HEK293 (cell line): ENCODE results near the gene GMEB2.

Source experiments
- GLIS1 ChIP-seq: fragments of 450-650 bp; formaldehyde crosslinking; IDR thresholded peaks from 2 replicates; pipeline ENCODE4 v1.5.1; 2016; ENCODE audit warnings: missing biosample characterization, missing genetic modification characterization
- GLIS2 ChIP-seq: fragments of 450-650 bp; formaldehyde crosslinking; IDR thresholded peaks from 2 replicates; pipeline ENCODE4 v1.5.1; 2016; ENCODE audit warnings: missing biosample characterization, missing genetic modification characterization
- KLF1 ChIP-seq: fragments of 450-650 bp; formaldehyde crosslinking; IDR thresholded peaks from 2 replicates; pipeline ENCODE4 v1.5.1; 2016; ENCODE audit warnings: missing biosample characterization, missing genetic modification characterization
- MZF1 ChIP-seq: fragments of 450-650 bp; formaldehyde crosslinking; IDR thresholded peaks from 2 replicates; pipeline ENCODE4 v1.5.1; 2017; ENCODE audit warnings: missing biosample characterization, missing genetic modification characterization, borderline replicate concordance
- PRDM10 ChIP-seq: fragments of 450-650 bp; formaldehyde crosslinking; IDR thresholded peaks from 2 replicates; pipeline ENCODE4 v1.5.1; 2016; ENCODE audit warnings: missing biosample characterization, missing genetic modification characterization
- RBAK ChIP-seq: fragments of 450-650 bp; formaldehyde crosslinking; IDR thresholded peaks from 2 replicates; pipeline ENCODE4 v1.5.1; 2016; ENCODE audit warnings: missing biosample characterization, missing genetic modification characterization
- SALL2 ChIP-seq: fragments of 450-650 bp; formaldehyde crosslinking; IDR thresholded peaks from 2 replicates; pipeline ENCODE4 v1.5.0; 2017; ENCODE audit warnings: missing biosample characterization, mild to moderate bottlenecking, missing genetic modification characterization, borderline replicate concordance
- SP3 ChIP-seq: fragments of 450-650 bp; formaldehyde crosslinking; IDR thresholded peaks from 2 replicates; pipeline ENCODE4 v1.5.1; 2016; ENCODE audit warnings: missing biosample characterization, missing genetic modification characterization
- ZBTB17 ChIP-seq: fragments of 450-650 bp; formaldehyde crosslinking; IDR thresholded peaks from 2 replicates; pipeline ENCODE4 v1.5.1; 2016; ENCODE audit warnings: missing biosample characterization, missing genetic modification characterization
- ZFP69B ChIP-seq: fragments of 450-650 bp; formaldehyde crosslinking; IDR thresholded peaks from 2 replicates; pipeline ENCODE4 v1.5.1; 2016; ENCODE audit warnings: missing biosample characterization, missing genetic modification characterization
- ZNF121 ChIP-seq: fragments of 450-650 bp; formaldehyde crosslinking; IDR thresholded peaks from 2 replicates; pipeline ENCODE4 v1.5.1; 2016; ENCODE audit warnings: missing biosample characterization, missing genetic modification characterization
- ZNF148 ChIP-seq: fragments of 450-650 bp; formaldehyde crosslinking; IDR thresholded peaks from 2 replicates; pipeline ENCODE4 v1.5.0; 2017; ENCODE audit warnings: missing biosample characterization, missing genetic modification characterization, borderline replicate concordance
- ZNF24 ChIP-seq: fragments of 450-650 bp; formaldehyde crosslinking; IDR thresholded peaks from 2 replicates; pipeline ENCODE4 v1.5.1; 2016; ENCODE audit warnings: missing biosample characterization, missing genetic modification characterization
- ZNF311 ChIP-seq: fragments of 450-650 bp; formaldehyde crosslinking; IDR thresholded peaks from 2 replicates; pipeline ENCODE4 v1.5.1; 2017; ENCODE audit warnings: missing biosample characterization, missing genetic modification characterization, borderline replicate concordance
- ZNF341 ChIP-seq: fragments of 450-650 bp; formaldehyde crosslinking; IDR thresholded peaks from 2 replicates; pipeline ENCODE4; 2016; ENCODE audit warnings: low read depth, missing biosample characterization, missing genetic modification characterization
- ZNF514 ChIP-seq: fragments of 450-650 bp; formaldehyde crosslinking; IDR thresholded peaks from 2 replicates; pipeline ENCODE4 v1.5.1; 2016; ENCODE audit warnings: missing biosample characterization, missing genetic modification characterization
- ZNF555 ChIP-seq: fragments of 450-650 bp; formaldehyde crosslinking; conservative IDR thresholded peaks from 2 replicates; pipeline ENCODE4 v1.5.1; 2017; ENCODE audit warnings: missing biosample characterization, mild to moderate bottlenecking, missing genetic modification characterization, inconsistent platforms
- ZNF600 ChIP-seq: fragments of 450-650 bp; formaldehyde crosslinking; IDR thresholded peaks from 2 replicates; pipeline ENCODE4 v1.5.1; 2016; ENCODE audit warnings: missing biosample characterization, missing genetic modification characterization
- ZNF692 ChIP-seq: fragments of 450-650 bp; formaldehyde crosslinking; IDR thresholded peaks from 2 replicates; pipeline ENCODE4 v1.5.1; 2016; ENCODE audit warnings: missing biosample characterization, missing genetic modification characterization
- ZSCAN4 ChIP-seq: fragments of 450-650 bp; formaldehyde crosslinking; IDR thresholded peaks from 2 replicates; pipeline ENCODE4 v1.5.1; 2017; ENCODE audit warnings: missing biosample characterization, missing genetic modification characterization
- TF ChIP-seq, protein P1 (sequence below): fragments of 450-650 bp; formaldehyde crosslinking; IDR thresholded peaks from 2 replicates; pipeline ENCODE4 v1.5.1; 2016; ENCODE audit warnings: missing biosample characterization, missing genetic modification characterization
- TF ChIP-seq, protein P2 (sequence below): fragments of 450-650 bp; formaldehyde crosslinking; IDR thresholded peaks from 2 replicates; pipeline ENCODE4 v1.5.1; 2017; ENCODE audit warnings: missing biosample characterization, missing genetic modification characterization
- TF ChIP-seq, protein P3 (sequence below): fragments of 450-650 bp; formaldehyde crosslinking; IDR thresholded peaks from 2 replicates; pipeline ENCODE4 v1.5.1; 2017; ENCODE audit warnings: missing biosample characterization, missing genetic modification characterization

GMEB2 gene

GRCh38 chr20:63657260-63657936 lies 30.5 kb upstream of the GMEB2 start (continued):
- TF ChIP-seq, protein P1, sequence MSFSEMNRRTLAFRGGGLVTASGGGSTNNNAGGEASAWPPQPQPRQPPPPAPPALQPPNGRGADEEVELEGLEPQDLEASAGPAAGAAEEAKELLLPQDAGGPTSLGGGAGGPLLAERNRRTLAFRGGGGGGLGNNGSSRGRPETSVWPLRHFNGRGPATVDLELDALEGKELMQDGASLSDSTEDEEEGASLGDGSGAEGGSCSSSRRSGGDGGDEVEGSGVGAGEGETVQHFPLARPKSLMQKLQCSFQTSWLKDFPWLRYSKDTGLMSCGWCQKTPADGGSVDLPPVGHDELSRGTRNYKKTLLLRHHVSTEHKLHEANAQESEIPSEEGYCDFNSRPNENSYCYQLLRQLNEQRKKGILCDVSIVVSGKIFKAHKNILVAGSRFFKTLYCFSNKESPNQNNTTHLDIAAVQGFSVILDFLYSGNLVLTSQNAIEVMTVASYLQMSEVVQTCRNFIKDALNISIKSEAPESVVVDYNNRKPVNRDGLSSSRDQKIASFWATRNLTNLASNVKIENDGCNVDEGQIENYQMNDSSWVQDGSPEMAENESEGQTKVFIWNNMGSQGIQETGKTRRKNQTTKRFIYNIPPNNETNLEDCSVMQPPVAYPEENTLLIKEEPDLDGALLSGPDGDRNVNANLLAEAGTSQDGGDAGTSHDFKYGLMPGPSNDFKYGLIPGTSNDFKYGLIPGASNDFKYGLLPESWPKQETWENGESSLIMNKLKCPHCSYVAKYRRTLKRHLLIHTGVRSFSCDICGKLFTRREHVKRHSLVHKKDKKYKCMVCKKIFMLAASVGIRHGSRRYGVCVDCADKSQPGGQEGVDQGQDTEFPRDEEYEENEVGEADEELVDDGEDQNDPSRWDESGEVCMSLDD (tag by site-specific recombination), result no peak
- TF ChIP-seq ZNF692 (no peak), KLF1 (tag by site-specific recombination) (no peak), ZNF514 (tag by site-specific recombination) (no peak), ZNF341 (tag by site-specific recombination) (peak; percentile 94), ZFP69B (no peak), RBAK (tag by site-specific recombination) (no peak), ZNF600 (tag by site-specific recombination) (no peak), MZF1 (tag by site-specific recombination) (no peak), PRDM10 (tag by site-specific recombination) (peak; percentile 95), ZNF121 (tag by site-specific recombination) (no peak), GLIS2 (tag by site-specific recombination) (peak; percentile 62), ZNF148 (tag by site-specific recombination) (no peak), SP3 (tag by site-specific recombination) (0 out of 2 replicates have a peak, but pooled peaks have one; percentile 22), ZSCAN4 (no peak), ZNF311 (no peak), ZNF24 (tag by site-specific recombination) (no peak), ZNF555 (tag by site-specific recombination) (no peak), ZBTB17 (no peak; the same call in 1 of the 2 replicates), GLIS1 (tag by site-specific recombination) (peak; percentile 38; the same call in 1 of the 2 replicates), SALL2 (tag by site-specific recombination) (no peak)
- TF ChIP-seq, protein P2, sequence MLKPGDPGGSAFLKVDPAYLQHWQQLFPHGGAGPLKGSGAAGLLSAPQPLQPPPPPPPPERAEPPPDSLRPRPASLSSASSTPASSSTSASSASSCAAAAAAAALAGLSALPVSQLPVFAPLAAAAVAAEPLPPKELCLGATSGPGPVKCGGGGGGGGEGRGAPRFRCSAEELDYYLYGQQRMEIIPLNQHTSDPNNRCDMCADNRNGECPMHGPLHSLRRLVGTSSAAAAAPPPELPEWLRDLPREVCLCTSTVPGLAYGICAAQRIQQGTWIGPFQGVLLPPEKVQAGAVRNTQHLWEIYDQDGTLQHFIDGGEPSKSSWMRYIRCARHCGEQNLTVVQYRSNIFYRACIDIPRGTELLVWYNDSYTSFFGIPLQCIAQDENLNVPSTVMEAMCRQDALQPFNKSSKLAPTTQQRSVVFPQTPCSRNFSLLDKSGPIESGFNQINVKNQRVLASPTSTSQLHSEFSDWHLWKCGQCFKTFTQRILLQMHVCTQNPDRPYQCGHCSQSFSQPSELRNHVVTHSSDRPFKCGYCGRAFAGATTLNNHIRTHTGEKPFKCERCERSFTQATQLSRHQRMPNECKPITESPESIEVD (tag by site-specific recombination), result no peak
- TF ChIP-seq, protein P3, sequence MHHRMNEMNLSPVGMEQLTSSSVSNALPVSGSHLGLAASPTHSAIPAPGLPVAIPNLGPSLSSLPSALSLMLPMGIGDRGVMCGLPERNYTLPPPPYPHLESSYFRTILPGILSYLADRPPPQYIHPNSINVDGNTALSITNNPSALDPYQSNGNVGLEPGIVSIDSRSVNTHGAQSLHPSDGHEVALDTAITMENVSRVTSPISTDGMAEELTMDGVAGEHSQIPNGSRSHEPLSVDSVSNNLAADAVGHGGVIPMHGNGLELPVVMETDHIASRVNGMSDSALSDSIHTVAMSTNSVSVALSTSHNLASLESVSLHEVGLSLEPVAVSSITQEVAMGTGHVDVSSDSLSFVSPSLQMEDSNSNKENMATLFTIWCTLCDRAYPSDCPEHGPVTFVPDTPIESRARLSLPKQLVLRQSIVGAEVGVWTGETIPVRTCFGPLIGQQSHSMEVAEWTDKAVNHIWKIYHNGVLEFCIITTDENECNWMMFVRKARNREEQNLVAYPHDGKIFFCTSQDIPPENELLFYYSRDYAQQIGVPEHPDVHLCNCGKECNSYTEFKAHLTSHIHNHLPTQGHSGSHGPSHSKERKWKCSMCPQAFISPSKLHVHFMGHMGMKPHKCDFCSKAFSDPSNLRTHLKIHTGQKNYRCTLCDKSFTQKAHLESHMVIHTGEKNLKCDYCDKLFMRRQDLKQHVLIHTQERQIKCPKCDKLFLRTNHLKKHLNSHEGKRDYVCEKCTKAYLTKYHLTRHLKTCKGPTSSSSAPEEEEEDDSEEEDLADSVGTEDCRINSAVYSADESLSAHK, result 0 out of 2 replicates have a peak, but pooled peaks have one; percentile 3
